HepG2 (cell line): ENCODE results near the gene SECTM1. TPM values are rescaled to one million over a fixed set of nuclear protein-coding genes. Genes with fewer than 3 reads are reported as not detected.

Experiments used
- AGO1 ChIP-seq: fragments of 200-400 bp; formaldehyde crosslinking; IDR thresholded peaks from 2 replicates; pipeline ENCODE4 v1.6.1; 2017; ENCODE audit warnings: mild to moderate bottlenecking, low read depth, low read length, moderate library complexity; ENCODE audit not compliant: poor library complexity, severe bottlenecking
- DPF2 ChIP-seq: sonication (generic); formaldehyde crosslinking; IDR thresholded peaks from 2 replicates; pipeline ENCODE4 v1.4.0; 2020; ENCODE audit warnings: mild to moderate bottlenecking, low read depth, missing genetic modification reagents, borderline replicate concordance
- HMG20A ChIP-seq: IDR thresholded peaks from 2 replicates; pipeline ENCODE4 v1.6.1; 2016; ENCODE audit warnings: borderline replicate concordance
- IRX3 ChIP-seq: sonication (generic); formaldehyde crosslinking; IDR thresholded peaks from 2 replicates; pipeline ENCODE4 v1.8.1; 2023; ENCODE audit warnings: mild to moderate bottlenecking, low read depth, missing genetic modification reagents, borderline replicate concordance
- KDM2A ChIP-seq: sonication (generic); formaldehyde crosslinking; IDR thresholded peaks from 2 replicates; pipeline ENCODE4 v1.4.0; 2020; ENCODE audit warnings: low read depth, missing genetic modification reagents, borderline replicate concordance
- MBNL3 ChIP-seq: fragments of 250-450 bp; sonication (Bioruptor Pico); conservative IDR thresholded peaks from 2 replicates; pipeline ENCODE4 v1.8.0; 2022; ENCODE audit warnings: mild to moderate bottlenecking, inconsistent platforms
- MEIS2 ChIP-seq: sonication (generic); formaldehyde crosslinking; IDR thresholded peaks from 2 replicates; pipeline ENCODE4 v1.9.0; 2021; ENCODE audit warnings: mild to moderate bottlenecking, missing genetic modification reagents
- NFE2L1 ChIP-seq: sonication (generic); formaldehyde crosslinking; IDR thresholded peaks from 2 replicates; pipeline ENCODE4 v1.4.0; 2020; ENCODE audit warnings: missing genetic modification reagents, mild to moderate bottlenecking, borderline replicate concordance
- NFRKB ChIP-seq: fragments of 450-650 bp; IDR thresholded peaks from 2 replicates; pipeline ENCODE4 v1.6.1; 2017
- RBM22 ChIP-seq: fragments of 200-400 bp; formaldehyde crosslinking; optimal IDR thresholded peaks from 2 replicates; pipeline ENCODE3; 2017; ENCODE audit warnings: mild to moderate bottlenecking, low read length, moderate library complexity
- SOX6 ChIP-seq, 2 experiments: fragments of 450-650 bp in 1 of 2; sonication (generic) in 1 of 2; formaldehyde crosslinking in 1 of 2; IDR thresholded peaks; 2 replicates each; pipeline versions ENCODE4 v1.4.0 to v1.6.1; 2017 to 2020; ENCODE audit warnings: antibody characterized with exemption in 1 of 2, mild to moderate bottlenecking in 1 of 2, missing genetic modification reagents in 1 of 2
- TBX2 ChIP-seq: sonication (generic); formaldehyde crosslinking; IDR thresholded peaks from 2 replicates; pipeline ENCODE4 v1.5.0; 2020; ENCODE audit warnings: missing genetic modification reagents, mild to moderate bottlenecking, borderline replicate concordance
- YY1 ChIP-seq: IDR thresholded peaks from 2 replicates; pipeline ENCODE4 v1.6.1; 2011; ENCODE audit warnings: low read length, low read depth, moderate library complexity, mild to moderate bottlenecking; ENCODE audit not compliant: insufficient read depth, insufficient replicate concordance
- ZNF235 ChIP-seq: sonication (generic); formaldehyde crosslinking; IDR thresholded peaks from 2 replicates; pipeline ENCODE4 v1.8.1; 2023; ENCODE audit warnings: mild to moderate bottlenecking, missing genetic modification reagents, borderline replicate concordance
- ZNF441 ChIP-seq: sonication (generic); formaldehyde crosslinking; IDR thresholded peaks from 2 replicates; pipeline ENCODE4 v1.7.0; 2021; ENCODE audit warnings: missing genetic modification reagents, borderline replicate concordance
- ZNF496 ChIP-seq: sonication (generic); formaldehyde crosslinking; IDR thresholded peaks from 2 replicates; pipeline ENCODE4 v1.8.1; 2023; ENCODE audit warnings: mild to moderate bottlenecking, moderate library complexity, missing genetic modification reagents; ENCODE audit not compliant: insufficient replicate concordance
- polyA plus RNA-seq, 8 experiments: library from polyadenylated mRNA; depleted of rRNA in 3 of 8; stranded (reverse) in 7 of 8; unstranded in 1 of 8; fragments of >200 nt; fragmentation: Illumina TruSeq in 4 of 8; extraction: Trizol in 4 of 8; gene quantifications; 2 replicates each; pipeline versions ENCODE4 v1.2.1 to v1.2.3, GENCODE V29; 2011 to 2016; ENCODE audit warnings: low read depth in 4 of 8, missing spikeins in 1 of 8, mixed read lengths in 1 of 8; ENCODE audit not compliant: insufficient read depth in 1 of 8
- total RNA-seq, 5 experiments: library from RNA; depleted of rRNA; stranded (reverse); fragments of >200 nt; fragmentation: Illumina TruSeq; extraction: Trizol; gene quantifications; 2 replicates each; pipeline ENCODE4 v1.2.3, GENCODE V29; 2016; ENCODE audit warnings: low read depth in 1 of 5
- TF ChIP-seq, protein P1 (sequence below): sonication (generic); formaldehyde crosslinking; IDR thresholded peaks from 2 replicates; pipeline ENCODE4 v1.4.0; 2020; ENCODE audit warnings: mild to moderate bottlenecking, low read depth, missing genetic modification reagents

Gene SECTM1
- total and polyA plus RNA-seq, 2 of the 13 experiments (the other 11 are each of a cell fraction or from before 2014, with no cell fraction given), result 3.5 to 5.3 TPM

DNA sequence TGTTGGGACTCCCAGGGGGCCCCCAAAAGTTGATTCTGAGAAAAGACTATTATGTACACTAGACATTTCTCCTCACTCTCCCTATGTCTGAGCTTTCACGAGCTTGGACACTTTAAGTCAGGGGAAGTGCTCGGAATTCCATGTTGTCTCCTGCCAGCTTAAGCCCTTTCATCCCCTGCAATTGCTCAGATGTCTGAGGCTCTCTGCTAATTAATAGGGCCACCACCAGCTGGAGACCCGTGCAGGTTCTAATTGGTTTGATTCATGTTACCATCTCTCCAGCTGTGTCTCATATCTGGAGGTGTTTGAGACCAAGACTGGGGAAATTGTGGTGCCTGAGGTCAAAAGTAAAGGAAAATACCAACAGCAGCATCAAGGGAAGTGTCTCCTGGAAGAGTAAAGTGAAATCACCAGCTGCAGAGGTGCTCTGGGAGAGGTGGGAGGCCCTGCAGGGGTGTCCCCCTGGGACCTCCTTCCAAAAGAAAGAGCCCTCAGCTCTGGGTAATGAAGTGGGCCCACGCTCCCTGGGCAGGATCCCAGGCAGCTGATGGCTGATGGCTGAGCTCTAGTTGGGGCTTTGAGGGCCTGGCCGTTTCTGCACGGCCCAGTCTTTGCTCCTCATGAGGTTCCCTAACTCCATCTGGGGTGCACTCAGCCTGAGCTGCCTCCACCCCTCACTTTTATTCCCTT lies 32.2 kb upstream of the SECTM1 start (continued):
- TF ChIP-seq KDM2A (CRISPR knock-in tag) (no peak), ZNF235 (CRISPR knock-in tag) (no peak), IRX3 (no peak), RBM22 (no peak), MBNL3 (CRISPR knock-in tag) (no peak), YY1 (no peak), AGO1 (no peak), ZNF496 (CRISPR knock-in tag) (no peak), MEIS2 (no peak), ZNF441 (CRISPR knock-in tag) (0 out of 2 replicates have a peak, but pooled peaks have one; percentile 55), HMG20A (CRISPR knock-in tag) (no peak), TBX2 (CRISPR knock-in tag) (peak; percentile 23; the same call in 1 of the 2 replicates), DPF2 (CRISPR knock-in tag) (no peak), NFRKB (no peak), NFE2L1 (CRISPR knock-in tag) (no peak), SOX6 (IDR thresholded peaks at IDR 0.05) (no peak), SOX6 (CRISPR knock-in tag; IDR thresholded peaks at IDR 0.05) (no peak)
- TF ChIP-seq, protein P1, sequence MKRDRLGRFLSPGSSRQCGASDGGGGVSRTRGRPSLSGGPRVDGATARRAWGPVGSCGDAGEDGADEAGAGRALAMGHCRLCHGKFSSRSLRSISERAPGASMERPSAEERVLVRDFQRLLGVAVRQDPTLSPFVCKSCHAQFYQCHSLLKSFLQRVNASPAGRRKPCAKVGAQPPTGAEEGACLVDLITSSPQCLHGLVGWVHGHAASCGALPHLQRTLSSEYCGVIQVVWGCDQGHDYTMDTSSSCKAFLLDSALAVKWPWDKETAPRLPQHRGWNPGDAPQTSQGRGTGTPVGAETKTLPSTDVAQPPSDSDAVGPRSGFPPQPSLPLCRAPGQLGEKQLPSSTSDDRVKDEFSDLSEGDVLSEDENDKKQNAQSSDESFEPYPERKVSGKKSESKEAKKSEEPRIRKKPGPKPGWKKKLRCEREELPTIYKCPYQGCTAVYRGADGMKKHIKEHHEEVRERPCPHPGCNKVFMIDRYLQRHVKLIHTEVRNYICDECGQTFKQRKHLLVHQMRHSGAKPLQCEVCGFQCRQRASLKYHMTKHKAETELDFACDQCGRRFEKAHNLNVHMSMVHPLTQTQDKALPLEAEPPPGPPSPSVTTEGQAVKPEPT (CRISPR knock-in tag), result no peak
